Neural progenitor cell (in vitro differentiated cells): Measurements from ENCODE around the gene ST13.
"Not testable (repeated sequence)": the region's sequence is repeated elsewhere in the genome, so short reads cannot be mapped to it uniquely, and the experiment has no call there.

Source experiments
- CTCF ChIP-seq: fragments of 200-600 bp; sonication (generic); IDR thresholded peaks from 2 replicates; pipeline ENCODE4 v1.5.1; 2017; ENCODE audit warnings: antibody characterized with exemption, mild to moderate bottlenecking
- EZH2 ChIP-seq: fragments of 200-600 bp; sonication (generic); IDR thresholded peaks from 2 replicates; pipeline ENCODE4 v1.6.1; 2017; ENCODE audit warnings: antibody characterized with exemption, mild to moderate bottlenecking, moderate library complexity

- TF ChIP-seq CTCF, EZH2: not testable (repeated sequence)
Observed at GRCh38 chr22:40845816-40846215, 10.6 kb downstream of the ST13 start.
